Upper lobe of left lung (tissue), 6 donors: ENCODE results near the gene XYLT1. TPM values are rescaled to one million over a fixed set of nuclear protein-coding genes. Genes with fewer than 3 reads are reported as not detected.

Experiments used
- ATAC-seq, 2 donors: fragments of 200-7000 bp; cut with Tn5 transposase; one replicate each; pipeline ENCODE4 v1.9.1; 2022; ENCODE audit warnings: mild to moderate bottlenecking in 2 of 2, moderate library complexity in 2 of 2; ENCODE audit not compliant: low FRiP score in 2 of 2
- DNase-seq, 2 donors: peaks; one replicate each; pipeline ENCODE4 v3.0.0-alpha.2; 2019 to 2020
- H3K27ac ChIP-seq, 4 donors: fragments of 200-600 bp; sonication (generic); one replicate each; pipeline ENCODE4 v1.5.1; 2016 to 2019
- H3K27me3 ChIP-seq, 4 donors: fragments of 200-600 bp; sonication (generic); one replicate each; pipeline ENCODE4 v1.5.1; 2017 to 2019
- H3K36me3 ChIP-seq, 4 donors: fragments of 200-600 bp; sonication (generic); one replicate each; pipeline ENCODE4 v1.5.1; 2016 to 2019
- H3K4me1 ChIP-seq, 4 donors: fragments of 200-600 bp; sonication (generic); one replicate each; pipeline ENCODE4 v1.5.1; 2018 to 2019
- H3K4me3 ChIP-seq, 4 donors: fragments of 200-600 bp; sonication (generic); one replicate each; pipeline ENCODE4 v1.5.1; 2017 to 2019; ENCODE audit warnings: mild to moderate bottlenecking in 2 of 4, moderate library complexity in 1 of 4
- H3K9me3 ChIP-seq, 4 donors: fragments of 200-600 bp; sonication (generic); one replicate each; pipeline ENCODE4 v1.5.1; 2018 to 2019
- EP300 ChIP-seq, 4 donors: sonication (generic); formaldehyde crosslinking; IDR thresholded peaks; one replicate each; pipeline ENCODE4 v1.5.1; 2017; ENCODE audit warnings: antibody characterized with exemption in 4 of 4, control low read depth in 2 of 4
- POLR2A ChIP-seq, 4 donors: fragments of 450-650 bp; IDR thresholded peaks; one replicate each; pipeline ENCODE4 v1.5.1; 2016 to 2017; ENCODE audit warnings: antibody characterized with exemption in 4 of 4, mild to moderate bottlenecking in 2 of 4
- POLR2AphosphoS5 ChIP-seq, 2 donors: sonication (generic); formaldehyde crosslinking; IDR thresholded peaks; one replicate each; pipeline ENCODE4 v1.5.1; 2017; ENCODE audit warnings: antibody characterized with exemption in 2 of 2
- WGBS, 2 donors: methylation state at CpG; one replicate each; pipeline ENCODE4 v1.1.5; 2017 to 2018; 5-methylcytosine and 5-hydroxymethylcytosine counted together
- total RNA-seq, 6 donors: library from RNA; depleted of rRNA in 4 of 6; stranded (reverse); fragments of >200 nt in 4 of 6; gene quantifications; one replicate each; pipeline versions ENCODE4 v1.1.0 to v1.2.1, GENCODE V29; 2016 to 2021
- TF ChIP-seq, protein P1 (sequence below), 6 experiments: fragments of 450-650 bp in 4 of 6; fragments of 200-600 bp in 2 of 6; sonication (generic) in 2 of 6; IDR thresholded peaks; one replicate each; pipeline ENCODE4 v1.5.1; 2016 to 2019; ENCODE audit warnings: antibody characterized with exemption in 6 of 6
- donor health status: DM: no; HTN: no; CAD: no; lungs with moderate emphysema.
- donor health status: DM: no; HTN: yes; CAD: no; lungs with severe emphysema.

XYLT1 gene
- total RNA-seq, 6 donors from 2014 or later: 3.0 to 26.2 (median 6.8) TPM

DNA sequence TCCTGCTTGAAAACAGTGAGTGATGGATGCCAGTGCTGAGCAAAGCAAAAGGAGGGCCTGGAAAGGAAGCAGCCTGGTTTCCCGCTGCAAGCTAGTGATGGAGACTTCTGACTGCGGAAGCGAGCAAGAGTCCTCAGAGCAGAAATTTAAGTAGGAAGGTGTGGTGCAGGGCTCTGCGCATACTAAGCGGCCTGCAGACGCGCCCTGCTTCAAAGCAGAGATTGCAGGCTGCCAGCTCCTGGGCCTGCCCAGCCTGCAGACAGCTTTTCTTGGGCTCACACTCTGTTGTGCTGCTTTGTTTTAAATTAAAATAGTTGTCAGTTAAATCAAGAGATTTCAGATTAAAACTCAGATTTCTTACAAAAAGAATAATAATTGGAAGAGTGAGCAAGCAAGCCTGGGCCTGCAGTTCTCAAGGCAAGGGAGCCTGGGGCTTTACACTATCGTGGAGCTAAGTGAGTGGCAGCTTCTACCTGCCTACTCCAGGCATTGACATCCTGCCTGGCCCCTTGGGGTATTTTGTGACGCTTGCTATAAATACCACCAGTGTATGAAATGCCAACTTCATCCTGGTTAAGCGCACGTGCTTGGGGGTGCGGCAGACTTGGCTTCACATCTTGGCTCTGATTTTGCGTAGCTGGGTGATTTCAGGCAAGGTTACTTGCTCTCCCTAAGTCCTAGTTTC, 237.3 kb downstream of the XYLT1 start:
- Histone ChIP-seq H3K4me1 (peaks cover 0 to 6% (median 0%) of the 10 kb centered on the region in 4 donors), H3K36me3 (no peaks in the 10 kb centered on the region), H3K27ac (no peak overlapping the region), H3K9me3 (no peaks in the 10 kb centered on the region), H3K27me3 (no peaks in the 10 kb centered on the region), H3K4me3 (no peak overlapping the region)
- DNase-seq (peak in 1 of 2 donors; percentile 30), ATAC-seq (no peak)
- WGBS, 2 donors: 92 to 94% methylated on average over 13 of the region's 13 CpGs
- TF ChIP-seq EP300 (IDR thresholded peaks at IDR 0.05): no peak
- no peak for TF ChIP-seq POLR2AphosphoS5 (IDR thresholded peaks at IDR 0.05)
- TF ChIP-seq, protein P1, sequence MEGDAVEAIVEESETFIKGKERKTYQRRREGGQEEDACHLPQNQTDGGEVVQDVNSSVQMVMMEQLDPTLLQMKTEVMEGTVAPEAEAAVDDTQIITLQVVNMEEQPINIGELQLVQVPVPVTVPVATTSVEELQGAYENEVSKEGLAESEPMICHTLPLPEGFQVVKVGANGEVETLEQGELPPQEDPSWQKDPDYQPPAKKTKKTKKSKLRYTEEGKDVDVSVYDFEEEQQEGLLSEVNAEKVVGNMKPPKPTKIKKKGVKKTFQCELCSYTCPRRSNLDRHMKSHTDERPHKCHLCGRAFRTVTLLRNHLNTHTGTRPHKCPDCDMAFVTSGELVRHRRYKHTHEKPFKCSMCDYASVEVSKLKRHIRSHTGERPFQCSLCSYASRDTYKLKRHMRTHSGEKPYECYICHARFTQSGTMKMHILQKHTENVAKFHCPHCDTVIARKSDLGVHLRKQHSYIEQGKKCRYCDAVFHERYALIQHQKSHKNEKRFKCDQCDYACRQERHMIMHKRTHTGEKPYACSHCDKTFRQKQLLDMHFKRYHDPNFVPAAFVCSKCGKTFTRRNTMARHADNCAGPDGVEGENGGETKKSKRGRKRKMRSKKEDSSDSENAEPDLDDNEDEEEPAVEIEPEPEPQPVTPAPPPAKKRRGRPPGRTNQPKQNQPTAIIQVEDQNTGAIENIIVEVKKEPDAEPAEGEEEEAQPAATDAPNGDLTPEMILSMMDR (IDR thresholded peaks at IDR 0.05): no peak
- TF ChIP-seq POLR2A (IDR thresholded peaks at IDR 0.05): no peak

DNA sequence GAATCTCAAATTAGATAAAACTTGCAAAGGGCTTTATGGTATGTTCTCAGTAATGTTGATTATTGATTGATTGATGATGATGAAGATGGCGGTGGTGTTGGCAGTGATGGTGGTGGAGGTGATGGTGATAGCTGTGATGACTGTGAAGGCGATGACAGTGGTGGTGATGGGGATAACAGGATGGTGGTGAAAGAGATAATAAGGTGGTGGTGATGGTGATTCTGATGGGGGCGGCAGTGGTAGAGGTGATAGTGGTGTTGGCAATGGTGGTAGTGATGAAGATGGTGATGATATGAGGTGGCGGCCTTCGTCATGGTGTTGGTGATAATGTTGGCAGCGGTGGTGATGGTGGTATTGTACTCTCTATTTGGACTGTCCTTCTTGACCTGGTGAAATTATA, 238.3 kb downstream of the XYLT1 start:
- Histone ChIP-seq H3K9me3 (no peaks in the 10 kb centered on the region), H3K4me1 (no peaks in the 10 kb centered on the region), H3K4me3 (no peak overlapping the region), H3K27me3 (no peaks in the 10 kb centered on the region), H3K36me3 (no peaks in the 10 kb centered on the region), H3K27ac (no peak overlapping the region)
- no peak for ATAC-seq
- no peak for DNase-seq
- 96 to 97% methylated on average over 6 of the region's 6 CpGs for WGBS, 2 donors
- TF ChIP-seq EP300 (IDR thresholded peaks at IDR 0.05) (no peak), POLR2A (IDR thresholded peaks at IDR 0.05) (no peak), POLR2AphosphoS5 (IDR thresholded peaks at IDR 0.05) (no peak)
- TF ChIP-seq, protein P1 (IDR thresholded peaks at IDR 0.05): no peak

DNA sequence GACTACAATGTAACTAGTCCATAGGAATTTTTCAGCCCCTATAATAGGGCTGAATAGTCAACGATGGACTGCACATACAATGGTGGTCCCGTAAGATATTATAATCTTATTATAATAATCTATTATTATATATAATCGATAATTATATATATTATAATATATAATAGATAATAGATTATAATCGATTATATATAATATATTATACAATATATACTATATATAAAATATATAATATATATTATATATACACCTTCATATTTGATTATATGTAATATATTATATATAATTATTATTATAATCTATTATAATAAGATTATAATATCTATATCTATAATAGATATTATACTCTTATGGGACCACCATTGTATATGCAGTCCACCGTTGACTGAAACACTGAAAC, 238.8 kb downstream of the XYLT1 start:
- no peaks in the 10 kb centered on the region for H3K9me3 ChIP-seq
- TF ChIP-seq EP300 (IDR thresholded peaks at IDR 0.05) (no peak), POLR2AphosphoS5 (IDR thresholded peaks at IDR 0.05) (no peak), POLR2A (IDR thresholded peaks at IDR 0.05) (no peak)
- TF ChIP-seq, protein P1 (IDR thresholded peaks at IDR 0.05): no peak
- H3K36me3 ChIP-seq: no peaks in the 10 kb centered on the region
- no peaks in the 10 kb centered on the region for H3K27me3 ChIP-seq
- ATAC-seq: no peak
- no peak for DNase-seq
- WGBS, 2 donors: 94 to 96% methylated on average over 5 of the region's 5 CpGs
- H3K4me1 ChIP-seq: no peaks in the 10 kb centered on the region
- H3K4me3 ChIP-seq: no peak overlapping the region
- H3K27ac ChIP-seq: no peak overlapping the region

DNA sequence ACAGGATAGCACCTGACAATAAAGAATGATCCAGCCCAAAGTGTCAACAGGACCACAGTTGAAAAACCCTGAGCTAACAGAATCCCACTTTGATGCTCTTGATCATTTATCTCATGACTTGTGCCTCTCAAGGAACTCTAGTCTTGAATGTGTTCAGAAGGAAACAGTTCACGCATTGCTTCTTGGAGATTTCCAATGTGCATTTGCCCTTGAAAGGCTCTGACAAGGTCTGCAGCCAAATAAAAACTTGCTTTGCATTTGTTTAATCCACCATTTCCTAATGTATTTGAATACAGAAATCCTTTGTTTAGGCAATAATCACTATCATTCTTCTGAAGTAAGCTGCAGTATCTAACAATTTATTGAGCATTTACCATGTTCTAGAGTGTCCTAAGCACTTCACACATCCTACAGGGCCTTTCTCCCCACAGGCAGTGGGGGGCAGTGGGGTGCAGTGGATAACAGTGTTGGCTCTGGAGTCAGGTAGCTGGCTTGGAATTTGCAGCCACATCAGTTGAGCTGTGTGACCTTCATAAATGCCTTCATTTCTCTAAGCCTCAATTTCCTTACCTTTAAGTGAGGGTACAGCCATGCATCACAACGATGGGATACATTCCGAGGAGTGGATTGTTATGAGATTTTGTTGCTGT, 239.7 kb downstream of the XYLT1 start:
- Histone ChIP-seq H3K27ac (no peak overlapping the region), H3K9me3 (no peaks in the 10 kb centered on the region), H3K27me3 (no peaks in the 10 kb centered on the region), H3K4me3 (no peak overlapping the region), H3K36me3 (no peaks in the 10 kb centered on the region), H3K4me1 (no peaks in the 10 kb centered on the region)
- 95 to 97% methylated on average over 3 of the region's 3 CpGs for WGBS, 2 donors
- TF ChIP-seq POLR2A (IDR thresholded peaks at IDR 0.05): no peak
- TF ChIP-seq, protein P1 (IDR thresholded peaks at IDR 0.05): no peak
- TF ChIP-seq POLR2AphosphoS5 (IDR thresholded peaks at IDR 0.05): no peak
- TF ChIP-seq EP300 (IDR thresholded peaks at IDR 0.05): no peak
- ATAC-seq (no peak), DNase-seq (no peak)
